T-cell (primary cell): ENCODE results near the gene STYX. TPM values are rescaled to one million over a fixed set of nuclear protein-coding genes. Genes with fewer than 3 reads are reported as not detected.

Source experiments
- ATAC-seq, 4 experiments: fragments of 200-7000 bp in 3 of 4; fragments of 150-1000 bp in 1 of 4; cut with Tn5 transposase; replicated peaks in 1 of 4; 1 replicate in 3 of 4; 2 replicates in 1 of 4; pipeline ENCODE4 v1.10.0; 2021; ENCODE audit warnings: moderate library complexity in 3 of 4, mild to moderate bottlenecking in 2 of 4, moderate number of reproducible peaks in 1 of 4
- CTCF ChIA-PET, 2 donors: fragments of 300-600 bp; sonication (Branson Sonifier 250); formaldehyde crosslinking; loops; one replicate each; lab custom pipeline; 2022; ENCODE audit warnings: antibody characterized with exemption in 2 of 2; lab: Charles Lee
- POLR2A ChIA-PET, 2 donors: fragments of 300-600 bp; sonication (Branson Sonifier 250); formaldehyde crosslinking; loops; one replicate each; lab custom pipeline; 2022; ENCODE audit warnings: antibody characterized with exemption in 2 of 2; lab: Charles Lee
- DNase-seq, 35 experiments: peaks; one replicate each; pipeline versions ENCODE4 v3.0.0 to v3.0.0-alpha.2; 2013 to 2023
- H3K27ac ChIP-seq: one replicate; pipeline ENCODE4 v1.5.1; 2013; ENCODE audit warnings: low read length
- H3K27me3 ChIP-seq, 2 experiments: replicated peaks in 1 of 2; 1 replicate in 1 of 2; 2 replicates in 1 of 2; pipeline versions ENCODE4 v1.6.1 to v1.7.0; 2013; ENCODE audit warnings: low read length in 1 of 2, mixed read lengths in 1 of 2; ENCODE audit not compliant: control insufficient read depth in 2 of 2, insufficient read depth in 2 of 2; ENCODE audit errors: extremely low read depth in 1 of 2
- H3K36me3 ChIP-seq, 2 donors: 1 replicate in 1 of 2; 2 replicates in 1 of 2; pipeline versions ENCODE4 v1.6.1 to v1.7.0; 2013; ENCODE audit warnings: low read length in 1 of 2; ENCODE audit not compliant: control insufficient read depth in 2 of 2, insufficient read depth in 1 of 2; ENCODE audit errors: extremely low read depth in 1 of 2
- H3K4me1 ChIP-seq, 2 experiments: 1 replicate in 1 of 2; 2 replicates in 1 of 2; pipeline versions ENCODE4 v1.6.1 to v1.7.0; 2013; ENCODE audit warnings: low read length in 2 of 2, mixed read lengths in 1 of 2; ENCODE audit not compliant: insufficient read depth in 2 of 2, control insufficient read depth in 1 of 2; ENCODE audit errors: extremely low read depth in 1 of 2
- H3K4me3 ChIP-seq, 2 donors: 1 replicate in 1 of 2; 2 replicates in 1 of 2; pipeline versions ENCODE4 v1.5.1 to v1.7.0; 2013; ENCODE audit warnings: mild to moderate bottlenecking in 2 of 2, low read length in 1 of 2, moderate library complexity in 1 of 2; ENCODE audit not compliant: control insufficient read depth in 1 of 2; ENCODE audit errors: extremely low read depth in 1 of 2
- H3K9me3 ChIP-seq: 2 replicates; pipeline ENCODE4 v1.7.0; 2013
- H3K27ac Mint-ChIP-seq, 2 donors: one replicate each; pipeline ENCODE4 v1.8.0; 2020 to 2021; ENCODE audit warnings: mild to moderate bottlenecking in 2 of 2, mixed read lengths in 2 of 2
- H3K27me3 Mint-ChIP-seq, 2 donors: one replicate each; pipeline ENCODE4 v1.8.0; 2021 to 2022; ENCODE audit warnings: mixed read lengths in 2 of 2
- H3K36me3 Mint-ChIP-seq: one replicate; pipeline ENCODE4 v1.8.0; 2021; ENCODE audit warnings: mixed read lengths
- H3K4me1 Mint-ChIP-seq, 3 donors: one replicate each; pipeline ENCODE4 v1.8.0; 2020 to 2022; ENCODE audit warnings: mixed read lengths in 3 of 3, mild to moderate bottlenecking in 1 of 3
- H3K4me3 Mint-ChIP-seq, 3 donors: one replicate each; pipeline ENCODE4 v1.8.0; 2020 to 2022; ENCODE audit warnings: mild to moderate bottlenecking in 3 of 3, mixed read lengths in 3 of 3, moderate library complexity in 3 of 3
- H3K9me3 Mint-ChIP-seq, 3 donors: one replicate each; pipeline ENCODE4 v1.8.0; 2020 to 2022; ENCODE audit warnings: mixed read lengths in 3 of 3
- WGBS: methylation state at CpG from one replicate; pipeline ENCODE4 v1.1.5; 2013; ENCODE audit warnings: missing lambda C conversion rate; ENCODE audit not compliant: insufficient coverage; 5-methylcytosine and 5-hydroxymethylcytosine counted together
- total RNA-seq, 35 experiments: library from RNA in 6 of 35; stranded (reverse) in 6 of 35; fragments of 120-200 nt in 1 of 35; gene quantifications; one replicate each; pipeline versions ENCODE4 v1.2.1 to v1.2.4 and lab custom pipeline; 2013 to 2026

Gene STYX
- total RNA-seq, 5 donors from 2014 or later (not counting 1 experiment from before 2014, with no cell fraction given), result 29.6 to 40.0 (median 36.9) TPM

- no peaks in the 10 kb centered on the region for H3K36me3 Mint-ChIP-seq
- ChIA-PET CTCF (interaction anchor here (0.6 to 0.7 kb wide), 3 partner anchors 18 to 58 kb away, joined by 3 to 4 read pairs (median 3); no protein-coding TSS in a partner anchor), POLR2A (interaction anchor here (0.6 to 1.0 kb wide), 2 partner anchors 48 to 503 kb away, joined by 3 to 11 read pairs; no protein-coding TSS in a partner anchor)
- no peak for DNase-seq
- Histone ChIP-seq H3K9me3 (no peaks in the 10 kb centered on the region), H3K27me3 (no peaks in the 10 kb centered on the region), H3K4me1 (peaks cover 11 to 21% of the 10 kb centered on the region in 2 experiments), H3K27ac (no peak overlapping the region), H3K4me3 (peak overlapping the region; percentile 75 to 94), H3K36me3 (no peaks in the 10 kb centered on the region)
- ATAC-seq, result no peak
- peak overlapping the region; percentile 84 to 91 (median 90) for H3K4me3 Mint-ChIP-seq
- H3K4me1 Mint-ChIP-seq, result peaks cover 38 to 45% (median 44%) of the 10 kb centered on the region in 3 donors
- WGBS, result 53% methylated on average over 4 of the region's 18 CpGs
- H3K9me3 Mint-ChIP-seq, result no peaks in the 10 kb centered on the region
- no peaks in the 10 kb centered on the region for H3K27me3 Mint-ChIP-seq
- H3K27ac Mint-ChIP-seq, result peak overlapping the region; percentile 76 to 78
Observed at GRCh38 chr14:52790011-52790755, 60.2 kb downstream of the STYX start.

GRCh38 chr14:52790756-52791222, 60.8 kb downstream of the STYX start:
- Mint-ChIP-seq H3K27ac (peak overlapping the region; percentile 76 to 78), H3K27me3 (no peaks in the 10 kb centered on the region), H3K9me3 (no peaks in the 10 kb centered on the region), H3K4me3 (peak overlapping the region; percentile 84 to 91 (median 90)), H3K36me3 (no peaks in the 10 kb centered on the region), H3K4me1 (peaks cover 38 to 45% (median 44%) of the 10 kb centered on the region in 3 donors)
- H3K4me1 ChIP-seq, result peaks cover 11 to 21% of the 10 kb centered on the region in 2 experiments
- peak overlapping the region; percentile 75 to 94 for H3K4me3 ChIP-seq
- ChIA-PET POLR2A (interaction anchor here (0.6 to 1.0 kb wide), 3 partner anchors 36 to 503 kb away, joined by 3 to 11 read pairs (median 5); no protein-coding TSS in a partner anchor), CTCF (interaction anchor here (0.6 to 0.7 kb wide), 3 partner anchors 17 to 59 kb away, joined by 3 to 4 read pairs (median 3); no protein-coding TSS in a partner anchor)
- no peaks in the 10 kb centered on the region for H3K27me3 ChIP-seq
- DNase-seq (no peak), ATAC-seq (peak in 3 of 4 experiments; percentile 0 to 2 (median 0))
- no peaks in the 10 kb centered on the region for H3K9me3 ChIP-seq
- H3K27ac ChIP-seq, result peak overlapping the region; percentile 7
- no peaks in the 10 kb centered on the region for H3K36me3 ChIP-seq
- 0% methylated on average over 13 of the region's 26 CpGs for WGBS

GRCh38 chr14:52791223-52792096, 61.5 kb downstream of the STYX start, which contains the start of gene GNPNAT1:
Gene GNPNAT1 (minus strand): TSS chr14:52791607. CDS start chr14:52784650, 6,957 bp downstream.
- Histone ChIP-seq H3K9me3 (no peaks in the 10 kb centered on the region), H3K4me3 (peak within 1 kb of the TSS; percentile 75 to 94), H3K27ac (peak within 1 kb of the TSS; percentile 82), H3K36me3 (no peaks in the 10 kb centered on the region), H3K4me1 (peaks cover 11 to 21% of the 10 kb centered on the region in 2 experiments), H3K27me3 (no peaks in the 10 kb centered on the region)
- ATAC-seq (peak; percentile 97 to 99 (median 98)), DNase-seq (peak; percentile 79 to 95 (median 88))
- CTCF ChIA-PET, result no interaction called here
- POLR2A ChIA-PET, result interaction anchor here (0.7 to 1.0 kb wide), 2 partner anchors 36 to 49 kb away, joined by 3 to 5 read pairs; no protein-coding TSS in a partner anchor
- Mint-ChIP-seq H3K4me1 (peaks cover 38 to 45% (median 43%) of the 10 kb centered on the region in 3 donors), H3K4me3 (peak within 1 kb of the TSS; percentile 84 to 91 (median 90)), H3K27ac (peak within 1 kb of the TSS; percentile 89), H3K9me3 (peaks cover 0 to under 1% (median under 1%) of the 10 kb centered on the region in 3 donors), H3K27me3 (no peaks in the 10 kb centered on the region), H3K36me3 (no peaks in the 10 kb centered on the region)
- WGBS, result 5% methylated on average over 65 of the region's 74 CpGs

- Mint-ChIP-seq H3K9me3 (peaks cover 0 to 3% (median 2%) of the 10 kb centered on the region in 3 donors), H3K27me3 (no peaks in the 10 kb centered on the region), H3K27ac (peak overlapping the region; percentile 89), H3K4me1 (peaks cover 37 to 45% (median 41%) of the 10 kb centered on the region in 3 donors), H3K4me3 (peak overlapping the region; percentile 83 to 91 (median 89)), H3K36me3 (no peaks in the 10 kb centered on the region)
- peaks cover 11 to 21% of the 10 kb centered on the region in 2 experiments for H3K4me1 ChIP-seq
- H3K27ac ChIP-seq, result peak overlapping the region; percentile 82
- H3K4me3 ChIP-seq, result peak overlapping the region; percentile 54 to 56
- ChIA-PET CTCF (no interaction called here), POLR2A (no interaction called here)
- H3K36me3 ChIP-seq, result no peaks in the 10 kb centered on the region
- ATAC-seq (no peak), DNase-seq (no peak)
- 100% methylated on average over 4 of the region's 7 CpGs for WGBS
- no peaks in the 10 kb centered on the region for H3K9me3 ChIP-seq
- no peaks in the 10 kb centered on the region for H3K27me3 ChIP-seq
Observed at GRCh38 chr14:52792097-52792415, 62.1 kb downstream of the STYX start.

GRCh38 chr14:52793061-52793460, 63.1 kb downstream of the STYX start:
- Histone ChIP-seq H3K9me3 (no peaks in the 10 kb centered on the region), H3K27ac (no peak overlapping the region), H3K36me3 (no peaks in the 10 kb centered on the region), H3K4me3 (no peak overlapping the region), H3K4me1 (peaks cover 11 to 21% of the 10 kb centered on the region in 2 experiments), H3K27me3 (no peaks in the 10 kb centered on the region)
- WGBS, result no CpG with 5 or more reads among the region's 2 CpGs
- peaks cover 33 to 42% (median 41%) of the 10 kb centered on the region in 3 donors for H3K4me1 Mint-ChIP-seq
- CTCF ChIA-PET, result no interaction called here
- H3K4me3 Mint-ChIP-seq, result no peak overlapping the region
- H3K9me3 Mint-ChIP-seq, result peaks cover 0 to 8% (median 2%) of the 10 kb centered on the region in 3 donors
- DNase-seq, result no peak
- H3K27me3 Mint-ChIP-seq, result no peaks in the 10 kb centered on the region
- POLR2A ChIA-PET, result no interaction called here
- no peaks in the 10 kb centered on the region for H3K36me3 Mint-ChIP-seq
- no peak for ATAC-seq
- H3K27ac Mint-ChIP-seq, result peak overlapping the region; percentile 69 to 71
